ENCODE data around the gene WWOX. TPM values are rescaled to one million over a fixed set of nuclear protein-coding genes. Genes with fewer than 3 reads are reported as not detected.

Gene WWOX
- total RNA-seq, 5 donors from 2014 or later (not counting 1 experiment from before 2014, with no cell fraction given), result 21.2 to 26.0 (median 22.6) TPM

GRCh38 chr16:78098595-78099270, 721 bp upstream of the WWOX start:
- Mint-ChIP-seq H3K9me3 (no peaks in the 10 kb centered on the region), H3K36me3 (peaks cover 3% of the 10 kb centered on the region), H3K4me1 (peaks cover 26 to 32% (median 27%) of the 10 kb centered on the region in 3 donors), H3K27me3 (peaks cover 7 to 8% of the 10 kb centered on the region in 2 donors), H3K4me3 (peak overlapping the region; percentile 86 to 88 (median 87)), H3K27ac (peak overlapping the region; percentile 95 to 96)
- POLR2A ChIA-PET, result interaction anchor here in 1 of 2 donors (0.8 kb wide), 1 partner anchor 30 kb away, joined by 20 read pairs; no protein-coding TSS in a partner anchor
- Histone ChIP-seq H3K27me3 (replicated peaks in 1 of 2; ENCODE audit: control insufficient read depth in 2 of 2, extremely low read depth in 1 of 2, insufficient read depth in 2 of 2, low read length in 1 of 2) (no peaks in the 10 kb centered on the region), H3K4me1 (ENCODE audit: control insufficient read depth in 1 of 2, extremely low read depth in 1 of 2, insufficient read depth in 2 of 2, low read length in 2 of 2) (peaks cover 5 to 26% of the 10 kb centered on the region in 2 experiments), H3K9me3 (no peaks in the 10 kb centered on the region), H3K27ac (ENCODE audit: low read length) (peak overlapping the region; percentile 70), H3K36me3 (ENCODE audit: control insufficient read depth in 2 of 2, extremely low read depth in 1 of 2, insufficient read depth in 1 of 2, low read length in 1 of 2) (no peaks in the 10 kb centered on the region), H3K4me3 (ENCODE audit: control insufficient read depth in 1 of 2, extremely low read depth in 1 of 2, low read length in 1 of 2) (peak overlapping the region; percentile 75 to 79)
- peak in 1 of 35 experiments; percentile 17 for DNase-seq
- ATAC-seq (replicated peaks in 1 of 4), result no peak
- WGBS (ENCODE audit: insufficient coverage), result 43% methylated on average over 6 of the region's 12 CpGs
- CTCF ChIA-PET, result interaction anchor here (0.5 to 0.6 kb wide), 3 partner anchors 23 to 631 kb away, joined by 3 to 4 read pairs (median 3); no protein-coding TSS in a partner anchor

DNA sequence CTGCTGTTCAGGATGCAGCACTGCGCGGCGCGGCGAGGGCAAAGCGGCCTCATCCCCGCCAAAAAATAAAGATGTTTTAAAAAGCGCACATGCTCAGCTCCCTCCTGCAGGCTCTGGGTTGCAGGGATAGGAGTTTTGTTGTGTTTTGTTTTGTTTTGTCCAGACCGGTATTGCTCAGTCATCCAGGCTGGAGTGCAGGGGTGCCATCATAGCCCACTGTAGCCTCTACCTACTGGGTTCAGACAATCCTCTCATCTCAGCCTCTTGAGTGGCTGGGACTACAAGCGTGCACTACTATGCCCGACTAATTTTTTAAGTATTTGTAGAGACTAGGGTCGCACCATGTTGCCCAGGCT, 636 bp downstream of the WWOX start:
- Mint-ChIP-seq H3K27ac (peak overlapping the region; percentile 67 to 96), H3K27me3 (peaks cover 0 to 5% of the 10 kb centered on the region in 2 donors), H3K9me3 (no peaks in the 10 kb centered on the region), H3K4me3 (peak overlapping the region; percentile 86 to 88 (median 87)), H3K4me1 (peaks cover 27 to 34% (median 28%) of the 10 kb centered on the region in 3 donors), H3K36me3 (peaks cover 3% of the 10 kb centered on the region)
- Histone ChIP-seq H3K9me3 (no peaks in the 10 kb centered on the region), H3K36me3 (ENCODE audit: control insufficient read depth in 2 of 2, extremely low read depth in 1 of 2, insufficient read depth in 1 of 2, low read length in 1 of 2) (no peaks in the 10 kb centered on the region), H3K4me1 (ENCODE audit: control insufficient read depth in 1 of 2, extremely low read depth in 1 of 2, insufficient read depth in 2 of 2, low read length in 2 of 2) (peaks cover 5 to 26% of the 10 kb centered on the region in 2 experiments), H3K27ac (ENCODE audit: low read length) (peak overlapping the region; percentile 84), H3K4me3 (ENCODE audit: control insufficient read depth in 1 of 2, extremely low read depth in 1 of 2, low read length in 1 of 2) (peak overlapping the region; percentile 75 to 79), H3K27me3 (replicated peaks in 1 of 2; ENCODE audit: control insufficient read depth in 2 of 2, extremely low read depth in 1 of 2, insufficient read depth in 2 of 2, low read length in 1 of 2) (no peaks in the 10 kb centered on the region)
- ATAC-seq (replicated peaks in 1 of 4) (peak; percentile 31 to 49 (median 39)), DNase-seq (no peak)
- ChIA-PET CTCF (interaction anchor here (0.6 to 1.2 kb wide), 5 partner anchors 18 to 390 kb away, joined by 3 to 15 read pairs (median 3); no protein-coding TSS in a partner anchor), POLR2A (no interaction called here)
- 12% methylated on average over 10 of the region's 12 CpGs for WGBS (ENCODE audit: insufficient coverage)

DNA sequence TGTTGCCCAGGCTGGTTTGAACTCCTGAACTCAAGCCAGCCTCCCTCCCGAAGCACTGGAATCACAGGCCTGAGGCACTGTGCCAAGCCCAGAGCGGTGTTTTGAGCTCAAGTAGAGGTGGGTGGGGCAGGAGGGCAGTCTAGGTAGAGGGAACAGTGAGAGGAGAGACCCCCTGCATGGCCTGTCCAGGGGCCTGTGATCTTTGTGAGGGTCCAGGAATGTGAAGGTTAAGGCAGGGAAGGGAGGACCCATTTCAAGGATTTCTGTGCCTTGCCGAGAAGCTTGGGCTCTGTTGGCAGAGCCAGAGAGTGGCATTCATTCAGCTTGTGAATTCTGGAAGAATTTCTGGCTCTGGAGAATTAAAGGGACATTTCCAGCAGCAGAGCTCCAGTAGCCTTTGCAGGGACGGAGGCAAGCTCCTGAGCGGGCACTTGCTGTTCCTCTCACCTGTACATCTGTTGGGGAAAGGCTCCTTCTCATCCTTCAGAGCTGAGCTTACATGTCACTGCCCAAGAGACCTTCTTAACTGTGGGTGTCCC, 2.7 kb downstream of the WWOX start:
- Histone ChIP-seq H3K4me3 (ENCODE audit: control insufficient read depth in 1 of 2, extremely low read depth in 1 of 2, low read length in 1 of 2) (no peak overlapping the region), H3K27ac (ENCODE audit: low read length) (no peak overlapping the region), H3K27me3 (replicated peaks in 1 of 2; ENCODE audit: control insufficient read depth in 2 of 2, extremely low read depth in 1 of 2, insufficient read depth in 2 of 2, low read length in 1 of 2) (no peaks in the 10 kb centered on the region), H3K9me3 (no peaks in the 10 kb centered on the region), H3K36me3 (ENCODE audit: control insufficient read depth in 2 of 2, extremely low read depth in 1 of 2, insufficient read depth in 1 of 2, low read length in 1 of 2) (no peaks in the 10 kb centered on the region), H3K4me1 (ENCODE audit: control insufficient read depth in 1 of 2, extremely low read depth in 1 of 2, insufficient read depth in 2 of 2, low read length in 2 of 2) (peaks cover 5 to 26% of the 10 kb centered on the region in 2 experiments)
- no peaks in the 10 kb centered on the region for H3K27me3 Mint-ChIP-seq
- H3K9me3 Mint-ChIP-seq, result no peaks in the 10 kb centered on the region
- POLR2A ChIA-PET, result no interaction called here
- H3K4me1 Mint-ChIP-seq, result peaks cover 27 to 34% (median 28%) of the 10 kb centered on the region in 3 donors
- CTCF ChIA-PET, result no interaction called here
- peak overlapping the region in 1 of 3 donors; percentile 31 for H3K4me3 Mint-ChIP-seq
- H3K36me3 Mint-ChIP-seq, result peaks cover 5% of the 10 kb centered on the region
- H3K27ac Mint-ChIP-seq, result no peak overlapping the region
- ATAC-seq (replicated peaks in 1 of 4), result no peak
- 100% methylated on average over 4 of the region's 5 CpGs for WGBS (ENCODE audit: insufficient coverage)
- no peak for DNase-seq

- H3K27ac ChIP-seq (ENCODE audit: low read length), result no peak overlapping the region
- CTCF ChIA-PET, result no interaction called here
Measured at GRCh38 chr16:78102865-78103264, 3.4 kb downstream of the WWOX start.

DNA sequence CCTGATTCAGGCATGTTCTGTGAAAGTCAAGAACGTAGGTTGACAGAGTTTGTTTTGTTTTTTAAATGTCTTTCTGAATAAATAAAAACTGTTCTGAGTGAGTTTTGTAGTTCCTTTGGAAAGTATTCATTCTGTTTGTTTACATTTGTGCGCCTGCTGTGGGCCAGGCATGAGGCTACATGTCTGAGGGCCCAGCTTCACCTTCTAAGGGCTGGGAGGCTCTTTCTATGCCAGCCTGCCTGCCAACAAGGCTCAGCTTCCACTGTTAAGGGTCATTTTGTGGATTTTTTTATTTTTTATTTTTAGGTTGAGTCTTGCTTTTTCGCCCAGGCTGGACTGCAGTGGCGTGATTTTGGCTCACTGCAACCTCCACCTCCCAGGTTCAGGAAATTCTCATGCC, 6.1 kb downstream of the WWOX start:
- ChIA-PET CTCF (interaction anchor here in 1 of 2 donors (0.7 kb wide), 1 partner anchor 49 kb away, joined by 5 read pairs; no protein-coding TSS in a partner anchor), POLR2A (no interaction called here)
- H3K9me3 ChIP-seq, result no peaks in the 10 kb centered on the region
- WGBS (ENCODE audit: insufficient coverage), result 81% methylated on average over 2 of the region's 4 CpGs
- DNase-seq (no peak), ATAC-seq (replicated peaks in 1 of 4) (no peak)
- no peak overlapping the region for H3K27ac Mint-ChIP-seq
- H3K36me3 ChIP-seq (ENCODE audit: control insufficient read depth in 2 of 2, extremely low read depth in 1 of 2, insufficient read depth in 1 of 2, low read length in 1 of 2), result peaks cover 2 to 7% of the 10 kb centered on the region in 2 donors
- H3K4me3 Mint-ChIP-seq, result no peak overlapping the region
- peaks cover 14 to 19% (median 15%) of the 10 kb centered on the region in 3 donors for H3K4me1 Mint-ChIP-seq
- no peaks in the 10 kb centered on the region for H3K27me3 ChIP-seq (replicated peaks in 1 of 2; ENCODE audit: control insufficient read depth in 2 of 2, extremely low read depth in 1 of 2, insufficient read depth in 2 of 2, low read length in 1 of 2)
- H3K4me1 ChIP-seq (ENCODE audit: control insufficient read depth in 1 of 2, extremely low read depth in 1 of 2, insufficient read depth in 2 of 2, low read length in 2 of 2), result peaks cover 0 to 11% of the 10 kb centered on the region in 2 experiments
- no peaks in the 10 kb centered on the region for H3K27me3 Mint-ChIP-seq
- no peak overlapping the region for H3K4me3 ChIP-seq (ENCODE audit: control insufficient read depth in 1 of 2, extremely low read depth in 1 of 2, low read length in 1 of 2)
- H3K9me3 Mint-ChIP-seq, result no peaks in the 10 kb centered on the region
- H3K27ac ChIP-seq (ENCODE audit: low read length), result no peak overlapping the region
- peaks cover 17% of the 10 kb centered on the region for H3K36me3 Mint-ChIP-seq

More at GRCh38 chr16:78102865-78103264, 3.4 kb downstream of the WWOX start:
- no peak overlapping the region for H3K4me3 ChIP-seq (ENCODE audit: control insufficient read depth in 1 of 2, extremely low read depth in 1 of 2, low read length in 1 of 2)
- POLR2A ChIA-PET, result no interaction called here
- H3K27me3 ChIP-seq (replicated peaks in 1 of 2; ENCODE audit: control insufficient read depth in 2 of 2, extremely low read depth in 1 of 2, insufficient read depth in 2 of 2, low read length in 1 of 2), result no peaks in the 10 kb centered on the region
- H3K4me1 ChIP-seq (ENCODE audit: control insufficient read depth in 1 of 2, extremely low read depth in 1 of 2, insufficient read depth in 2 of 2, low read length in 2 of 2), result peaks cover 5 to 26% of the 10 kb centered on the region in 2 experiments
- Mint-ChIP-seq H3K27ac (no peak overlapping the region), H3K27me3 (no peaks in the 10 kb centered on the region), H3K4me3 (no peak overlapping the region), H3K9me3 (no peaks in the 10 kb centered on the region), H3K4me1 (peaks cover 27 to 34% (median 28%) of the 10 kb centered on the region in 3 donors), H3K36me3 (peaks cover 6% of the 10 kb centered on the region)
- ATAC-seq (replicated peaks in 1 of 4) (no peak), DNase-seq (no peak)
- no peaks in the 10 kb centered on the region for H3K9me3 ChIP-seq
- H3K36me3 ChIP-seq (ENCODE audit: control insufficient read depth in 2 of 2, extremely low read depth in 1 of 2, insufficient read depth in 1 of 2, low read length in 1 of 2), result no peaks in the 10 kb centered on the region
- WGBS (ENCODE audit: insufficient coverage), result 89% methylated on average over 7 of the region's 11 CpGs

- Mint-ChIP-seq H3K27me3 (no peaks in the 10 kb centered on the region), H3K27ac (no peak overlapping the region), H3K36me3 (peaks cover 25% of the 10 kb centered on the region), H3K4me1 (peaks cover 7 to 13% (median 9%) of the 10 kb centered on the region in 3 donors), H3K9me3 (no peaks in the 10 kb centered on the region), H3K4me3 (no peak overlapping the region)
- H3K36me3 ChIP-seq (ENCODE audit: control insufficient read depth in 2 of 2, extremely low read depth in 1 of 2, insufficient read depth in 1 of 2, low read length in 1 of 2), result peaks cover 3 to 10% of the 10 kb centered on the region in 2 donors
- H3K27me3 ChIP-seq (replicated peaks in 1 of 2; ENCODE audit: control insufficient read depth in 2 of 2, extremely low read depth in 1 of 2, insufficient read depth in 2 of 2, low read length in 1 of 2), result no peaks in the 10 kb centered on the region
- DNase-seq (no peak), ATAC-seq (replicated peaks in 1 of 4) (no peak)
- no peaks in the 10 kb centered on the region for H3K9me3 ChIP-seq
- no peak overlapping the region for H3K4me3 ChIP-seq (ENCODE audit: control insufficient read depth in 1 of 2, extremely low read depth in 1 of 2, low read length in 1 of 2)
- 97% methylated on average over 6 of the region's 8 CpGs for WGBS (ENCODE audit: insufficient coverage)
- CTCF ChIA-PET, result interaction anchor here in 1 of 2 donors (0.7 kb wide), 1 partner anchor 32 kb away, joined by 8 read pairs; no protein-coding TSS in a partner anchor
- POLR2A ChIA-PET, result interaction anchor here in 1 of 2 donors (0.5 kb wide), 1 partner anchor 22 kb away, joined by 3 read pairs; no protein-coding TSS in a partner anchor
- H3K4me1 ChIP-seq (ENCODE audit: control insufficient read depth in 1 of 2, extremely low read depth in 1 of 2, insufficient read depth in 2 of 2, low read length in 2 of 2), result peaks cover 0 to 10% of the 10 kb centered on the region in 2 experiments
- H3K27ac ChIP-seq (ENCODE audit: low read length), result no peak overlapping the region
Measured at GRCh38 chr16:78106686-78107085, 7.2 kb downstream of the WWOX start.
